Left cardiac atrium (tissue), 4 donors: ENCODE results near the gene BTD. TPM values are rescaled to one million over a fixed set of nuclear protein-coding genes. Genes with fewer than 3 reads are reported as not detected.

ENCODE experiments used
- ATAC-seq, 2 donors: fragments of 200-7000 bp; cut with Tn5 transposase; one replicate each; pipeline ENCODE4 v1.9.1; 2020; ENCODE audit warnings: mild to moderate bottlenecking in 2 of 2, moderate library complexity in 2 of 2
- DNase-seq: peaks from one replicate; pipeline ENCODE4 v3.0.0-alpha.2; 2020
- intact Hi-C, 2 donors: fragments of 100-400 bp; cut with DNase I; formaldehyde crosslinking; loops; one replicate each; pipeline versions ENCODE4 v1.14.1 to v1.15.1; 2022 to 2023
- total RNA-seq, 2 donors: library from RNA; stranded (reverse); fragmentation: NEBNext Ultra II Directional; extraction: Animal tissue kit (Norgen Biotek cat#: 25700); gene quantifications; one replicate each; pipeline ENCODE4 v1.2.1, GENCODE V29; 2021
- donor health status: DM: no; HTN: yes; CAD: no.
- donor health status: DM: no; HTN: yes; CAD: no; lungs with severe emphysema.
- donor health status: DM: yes; HTN: yes; CAD: no.
- donor health status: Dilated cardiomyopathy.

Gene BTD
- total RNA-seq, 2 donors from 2014 or later, result 11.4 to 16.0 TPM

DNA sequence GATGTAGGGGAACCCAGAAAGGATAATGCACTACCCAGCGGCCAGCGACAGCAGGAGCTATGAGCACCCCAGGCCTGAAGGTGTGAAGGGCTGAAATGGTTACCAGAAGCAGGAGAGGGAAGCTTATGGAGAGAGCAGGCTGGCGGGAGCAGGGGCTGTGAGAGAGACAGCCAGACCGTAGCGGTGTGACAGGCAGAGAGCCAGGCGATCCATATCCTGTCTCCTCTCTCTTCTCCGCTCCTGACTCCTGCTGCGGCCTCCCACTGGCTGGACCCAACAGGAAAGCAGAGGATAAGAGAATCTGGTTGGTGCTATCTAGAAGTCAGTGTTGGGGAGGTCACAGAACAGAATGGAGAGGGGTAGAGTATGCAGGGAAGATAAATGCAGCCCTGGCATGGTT is 49.9 kb downstream of the BTD start:
- intact Hi-C loops, result no loop called here
- DNase-seq, result no peak
- no peak for ATAC-seq

DNA sequence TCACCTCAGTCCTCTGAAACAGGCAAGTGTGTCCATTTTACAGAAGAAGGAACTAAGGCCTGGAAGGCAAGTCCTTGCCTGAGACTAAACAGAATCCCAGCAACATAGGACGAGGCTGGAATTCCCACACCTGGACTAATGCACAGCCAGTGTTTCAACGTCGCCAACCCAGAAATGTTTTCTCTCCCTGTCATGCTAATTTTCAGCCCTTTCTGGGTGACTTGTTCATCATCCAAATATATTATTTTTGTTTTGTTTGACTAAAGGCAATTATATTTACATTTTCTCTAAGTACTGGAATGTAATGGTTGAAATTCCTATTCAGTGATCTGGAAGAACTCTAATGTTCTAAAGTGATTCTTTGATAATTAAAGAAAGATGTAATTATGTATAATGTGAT is 51.8 kb downstream of the BTD start:
- ATAC-seq, result no peak
- no peak for DNase-seq
- intact Hi-C loops, result no loop called here

DNA sequence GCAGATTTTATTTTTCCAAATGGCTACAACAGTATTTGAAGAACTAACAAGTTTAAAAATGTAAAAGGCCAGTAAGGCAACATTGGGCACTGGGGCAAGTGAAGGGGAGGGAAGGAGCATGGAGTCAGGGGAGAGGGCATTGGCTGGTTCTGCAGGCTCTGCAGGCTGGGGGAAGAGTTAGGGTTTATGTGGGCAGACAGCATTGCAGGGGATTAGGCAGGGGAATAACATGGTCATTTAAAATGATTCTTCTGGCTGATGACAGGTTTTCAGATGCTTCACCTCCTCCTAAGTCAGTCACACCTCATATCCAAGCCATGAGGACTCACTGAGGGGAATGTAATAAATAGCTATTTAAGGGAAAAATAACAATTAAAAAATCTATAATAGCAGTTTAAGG is 52.6 kb downstream of the BTD start:
- intact Hi-C loops, result no loop called here

DNA sequence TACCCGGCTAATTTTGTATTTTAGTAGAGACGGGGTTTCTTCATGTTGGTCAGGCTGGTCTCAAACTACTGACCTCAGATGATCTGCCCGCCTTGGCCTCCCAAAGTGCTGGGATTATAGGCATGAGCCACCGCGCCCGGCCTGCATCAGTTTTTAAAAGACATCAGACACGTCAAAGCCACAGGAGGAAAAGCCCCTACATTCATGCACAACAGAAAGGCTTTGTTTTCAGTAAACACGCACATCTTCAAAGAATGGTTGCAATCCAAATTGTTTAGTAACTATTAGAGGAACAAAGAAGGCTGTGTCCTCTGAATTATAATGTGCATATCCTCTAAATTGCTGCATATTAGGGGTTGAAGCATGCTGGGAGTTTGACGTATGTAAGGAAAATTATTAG is 53.3 kb downstream of the BTD start:
- intact Hi-C loops, result no loop called here
- ATAC-seq (no peak), DNase-seq (no peak)

More for the DNA sequence above, 52.6 kb downstream of the BTD start:
- ATAC-seq (no peak), DNase-seq (no peak)

DNA sequence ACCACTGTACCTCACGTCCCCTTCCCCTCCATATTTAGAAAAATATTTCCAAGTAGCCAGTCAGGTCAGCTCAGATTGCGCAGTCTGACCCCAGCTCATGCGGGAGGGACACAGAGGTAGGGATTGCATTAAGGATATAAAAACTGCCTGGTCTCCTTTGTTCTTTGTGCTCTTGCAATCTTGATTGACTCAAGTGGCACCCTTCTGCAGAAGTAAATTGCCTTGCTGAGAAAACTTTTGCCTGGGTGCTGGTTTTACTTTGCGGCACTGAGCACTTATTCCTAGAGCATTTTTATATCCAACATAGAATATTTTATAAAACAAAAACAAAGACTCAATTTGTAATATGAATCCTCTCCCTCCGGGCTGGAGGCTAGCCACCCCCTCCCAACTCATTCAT is 54.8 kb downstream of the BTD start:
- ATAC-seq (no peak), DNase-seq (no peak)
- intact Hi-C loops, result no loop called here

GRCh38 chr3:15657016-15657415 is 55.5 kb downstream of the BTD start:
- no peak for DNase-seq
- intact Hi-C loops, result no loop called here
- ATAC-seq, result no peak

GRCh38 chr3:15659254-15659975 is 57.9 kb downstream of the BTD start:
- intact Hi-C loops, result no loop called here
- ATAC-seq (no peak), DNase-seq (no peak)

GRCh38 chr3:15660055-15660935 is 58.8 kb downstream of the BTD start:
- intact Hi-C loops, result no loop called here
- no peak for ATAC-seq
- DNase-seq, result no peak

GRCh38 chr3:15664144-15664543 is 62.6 kb downstream of the BTD start:
- no peak for DNase-seq
- intact Hi-C loops, result no loop called here
- no peak for ATAC-seq

GRCh38 chr3:15665510-15666150 is 64.1 kb downstream of the BTD start:
- DNase-seq (no peak), ATAC-seq (no peak)
- intact Hi-C loops, result no loop called here

GRCh38 chr3:15666277-15666676 is 64.7 kb downstream of the BTD start:
- ATAC-seq, result peak in 1 of 2 donors; percentile 16
- DNase-seq, result no peak
- intact Hi-C loops, result no loop called here

DNA sequence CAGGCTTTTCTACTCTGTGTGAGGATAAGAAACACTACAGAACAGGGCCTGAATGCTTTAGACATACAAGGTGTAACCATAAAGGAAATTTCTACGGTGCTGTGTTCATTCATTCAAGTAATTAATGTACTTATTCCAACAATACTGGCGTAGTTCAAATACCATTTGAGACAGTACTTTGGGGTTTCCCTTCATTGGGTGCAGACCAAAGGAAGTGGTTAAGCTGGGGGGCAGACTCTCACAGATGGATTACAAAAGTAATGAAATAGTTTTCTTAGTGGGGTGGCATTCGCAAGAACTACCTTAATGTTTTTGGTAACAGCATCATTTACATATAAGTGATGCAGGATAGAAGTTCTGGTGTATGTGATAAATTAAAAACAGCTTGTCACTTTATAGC is 65.9 kb downstream of the BTD start:
- intact Hi-C loops, result no loop called here
- ATAC-seq (no peak), DNase-seq (no peak)

GRCh38 chr3:15673536-15673935 is 72.0 kb downstream of the BTD start:
- intact Hi-C loops, result no loop called here
- no peak for ATAC-seq
- DNase-seq, result no peak

GRCh38 chr3:15676259-15676658 is 74.7 kb downstream of the BTD start:
- intact Hi-C loops, result no loop called here
- no peak for DNase-seq
- ATAC-seq, result no peak

GRCh38 chr3:15679306-15679705 is 77.8 kb downstream of the BTD start:
- intact Hi-C loops, result no loop called here
- ATAC-seq (no peak), DNase-seq (no peak)

DNA sequence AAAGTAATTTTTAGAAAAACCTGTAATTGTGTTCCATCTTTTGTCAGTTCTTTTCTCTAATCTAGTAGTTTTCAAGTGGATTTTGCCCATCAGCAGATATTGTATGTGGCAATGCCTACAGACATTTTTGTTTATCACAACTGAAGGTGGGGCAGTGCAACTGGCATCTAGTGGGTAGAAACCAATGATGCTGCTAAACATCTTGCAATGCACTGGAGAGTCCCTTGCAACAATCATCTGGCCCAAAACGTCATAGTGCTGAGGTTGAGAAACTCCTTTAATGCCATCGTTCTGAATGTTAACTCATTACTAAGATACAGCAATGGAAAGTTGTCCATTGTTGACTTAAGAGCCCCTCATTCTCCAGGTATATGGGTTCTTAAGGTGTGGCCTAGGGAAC is 80.1 kb downstream of the BTD start:
- ATAC-seq (no peak), DNase-seq (no peak)
- intact Hi-C loops, result no loop called here

DNA sequence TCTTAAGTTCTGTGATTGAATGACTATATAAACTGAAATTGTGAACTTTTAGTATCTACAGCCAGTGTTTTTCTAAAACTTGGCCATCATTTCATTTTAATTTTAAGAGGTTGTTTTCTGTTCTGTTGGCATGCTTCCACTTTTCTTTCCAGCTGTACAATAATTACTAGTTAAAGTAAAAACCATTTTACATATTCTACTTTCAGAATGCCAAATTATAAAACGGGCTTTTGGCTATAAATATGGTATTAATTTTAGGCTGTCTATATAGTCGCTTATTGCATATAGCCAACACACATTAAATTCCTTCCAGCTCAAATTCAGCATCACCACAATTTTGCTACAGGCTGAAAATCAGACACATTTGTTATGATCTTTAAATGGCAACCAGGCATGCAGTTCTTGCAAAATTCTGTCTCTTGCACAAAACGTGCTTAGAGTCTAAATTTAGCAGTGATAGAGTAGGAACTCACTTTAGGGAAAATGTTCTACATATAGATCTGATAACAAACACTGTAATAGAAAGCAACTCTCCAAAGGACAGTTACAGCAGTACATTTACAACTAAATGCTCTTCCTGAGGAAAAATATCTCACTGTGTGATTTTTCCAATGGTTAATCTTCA is 81.1 kb downstream of the BTD start:
- DNase-seq (no peak), ATAC-seq (no peak)
- intact Hi-C loops, result no loop called here

DNA sequence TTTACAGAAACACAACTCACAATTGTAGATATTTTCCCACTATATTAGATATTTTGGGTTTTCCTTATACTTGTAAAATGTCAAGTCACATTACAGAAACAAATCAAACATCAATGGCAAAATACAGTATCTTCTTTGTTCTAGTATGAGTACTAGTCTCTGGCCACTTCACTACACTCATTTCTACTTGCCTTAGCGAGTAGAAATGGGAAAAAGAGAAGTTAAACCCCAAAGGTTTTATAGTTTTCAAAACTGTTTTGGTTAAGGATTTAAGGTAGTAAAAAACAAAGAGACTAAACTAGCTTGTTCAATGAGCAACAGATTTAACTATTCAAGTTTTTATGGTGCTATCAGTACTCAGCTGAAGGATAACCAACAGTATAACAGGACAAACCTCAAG is 81.7 kb downstream of the BTD start:
- ATAC-seq (no peak), DNase-seq (no peak)
- intact Hi-C loops, result no loop called here

- ATAC-seq (no peak), DNase-seq (no peak)
- intact Hi-C loops, result no loop called here
Observed at GRCh38 chr3:15685927-15686326, 84.4 kb downstream of the BTD start.

DNA sequence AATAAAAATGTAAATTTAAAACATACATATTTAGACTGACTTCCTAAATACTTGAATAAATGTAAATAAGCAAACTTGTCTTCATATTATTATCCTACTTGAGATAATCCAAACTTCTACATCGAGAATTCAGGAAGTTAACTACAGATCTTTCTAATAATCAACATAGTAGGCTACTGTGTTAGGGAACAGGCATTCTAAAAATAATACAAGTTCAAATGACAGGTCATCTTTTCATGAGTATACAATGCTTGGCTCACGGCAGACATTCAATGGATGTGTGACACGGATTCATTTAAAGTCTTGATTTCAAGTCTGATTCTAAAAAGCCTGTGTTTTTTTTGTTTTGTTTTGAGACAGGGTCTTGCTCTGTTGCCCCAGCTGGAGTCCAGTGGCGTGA is 88.7 kb downstream of the BTD start:
- intact Hi-C loops, result no loop called here
- DNase-seq (no peak), ATAC-seq (no peak)
